GM19240 (cell line): Measurements from ENCODE around the gene COL27A1.
A peak's percentile ranks its signal among the peaks of the same experiment; 100 is the strongest.

ENCODE experiments used
- DNase-seq: peaks from one replicate; pipeline ENCODE4 v3.0.0; 2011; ENCODE audit warnings: low spot score; ENCODE audit not compliant: insufficient read length

COL27A1 gene

GRCh38 chr9:114339130-114339908, 184.0 kb downstream of the COL27A1 start:
- DNase-seq: peak; percentile 73

- no peak for DNase-seq
These were observed 186.0 kb downstream of the COL27A1 start for GRCh38 chr9:114341152-114341830.

GRCh38 chr9:114341991-114342390, 186.7 kb downstream of the COL27A1 start:
- DNase-seq: no peak

GRCh38 chr9:114342755-114343440, 187.6 kb downstream of the COL27A1 start:
- no peak for DNase-seq

GRCh38 chr9:114343471-114344187, 188.3 kb downstream of the COL27A1 start:
- DNase-seq: no peak

- no peak for DNase-seq
These were observed 188.8 kb downstream of the COL27A1 start for GRCh38 chr9:114344188-114344566.

GRCh38 chr9:114344692-114345091, 189.4 kb downstream of the COL27A1 start:
- no peak for DNase-seq

- no peak for DNase-seq
These were observed 190.2 kb downstream of the COL27A1 start for GRCh38 chr9:114345493-114346065.

GRCh38 chr9:114346146-114346545, 190.8 kb downstream of the COL27A1 start:
- DNase-seq: no peak

- no peak for DNase-seq
These were observed 192.3 kb downstream of the COL27A1 start for GRCh38 chr9:114347675-114348074.

- no peak for DNase-seq
These were observed 193.0 kb downstream of the COL27A1 start for GRCh38 chr9:114348261-114348905.

GRCh38 chr9:114348906-114349482, 193.7 kb downstream of the COL27A1 start:
- DNase-seq: peak; percentile 64

- DNase-seq: no peak
These were observed 194.6 kb downstream of the COL27A1 start for GRCh38 chr9:114349713-114350480.

GRCh38 chr9:114350636-114351401, 195.5 kb downstream of the COL27A1 start:
- no peak for DNase-seq

GRCh38 chr9:114351932-114352331, 196.6 kb downstream of the COL27A1 start:
- no peak for DNase-seq

- no peak for DNase-seq
These were observed 200.5 kb downstream of the COL27A1 start for GRCh38 chr9:114355821-114356220.

GRCh38 chr9:114356792-114357191, 201.5 kb downstream of the COL27A1 start:
- DNase-seq: no peak

GRCh38 chr9:114357360-114357759, 202.0 kb downstream of the COL27A1 start:
- DNase-seq: no peak

GRCh38 chr9:114357911-114358328, 202.6 kb downstream of the COL27A1 start:
- no peak for DNase-seq
